ENCODE results near the gene THOC1. TPM values are rescaled to one million over a fixed set of nuclear protein-coding genes. Genes with fewer than 3 reads are reported as not detected.

THOC1 gene, protein sequence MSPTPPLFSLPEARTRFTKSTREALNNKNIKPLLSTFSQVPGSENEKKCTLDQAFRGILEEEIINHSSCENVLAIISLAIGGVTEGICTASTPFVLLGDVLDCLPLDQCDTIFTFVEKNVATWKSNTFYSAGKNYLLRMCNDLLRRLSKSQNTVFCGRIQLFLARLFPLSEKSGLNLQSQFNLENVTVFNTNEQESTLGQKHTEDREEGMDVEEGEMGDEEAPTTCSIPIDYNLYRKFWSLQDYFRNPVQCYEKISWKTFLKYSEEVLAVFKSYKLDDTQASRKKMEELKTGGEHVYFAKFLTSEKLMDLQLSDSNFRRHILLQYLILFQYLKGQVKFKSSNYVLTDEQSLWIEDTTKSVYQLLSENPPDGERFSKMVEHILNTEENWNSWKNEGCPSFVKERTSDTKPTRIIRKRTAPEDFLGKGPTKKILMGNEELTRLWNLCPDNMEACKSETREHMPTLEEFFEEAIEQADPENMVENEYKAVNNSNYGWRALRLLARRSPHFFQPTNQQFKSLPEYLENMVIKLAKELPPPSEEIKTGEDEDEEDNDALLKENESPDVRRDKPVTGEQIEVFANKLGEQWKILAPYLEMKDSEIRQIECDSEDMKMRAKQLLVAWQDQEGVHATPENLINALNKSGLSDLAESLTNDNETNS
- polyA plus RNA-seq (2013, experiment 1 of 2): 48.2 TPM
- polyA plus RNA-seq (2013, experiment 2 of 2): 46.0 TPM

DNA sequence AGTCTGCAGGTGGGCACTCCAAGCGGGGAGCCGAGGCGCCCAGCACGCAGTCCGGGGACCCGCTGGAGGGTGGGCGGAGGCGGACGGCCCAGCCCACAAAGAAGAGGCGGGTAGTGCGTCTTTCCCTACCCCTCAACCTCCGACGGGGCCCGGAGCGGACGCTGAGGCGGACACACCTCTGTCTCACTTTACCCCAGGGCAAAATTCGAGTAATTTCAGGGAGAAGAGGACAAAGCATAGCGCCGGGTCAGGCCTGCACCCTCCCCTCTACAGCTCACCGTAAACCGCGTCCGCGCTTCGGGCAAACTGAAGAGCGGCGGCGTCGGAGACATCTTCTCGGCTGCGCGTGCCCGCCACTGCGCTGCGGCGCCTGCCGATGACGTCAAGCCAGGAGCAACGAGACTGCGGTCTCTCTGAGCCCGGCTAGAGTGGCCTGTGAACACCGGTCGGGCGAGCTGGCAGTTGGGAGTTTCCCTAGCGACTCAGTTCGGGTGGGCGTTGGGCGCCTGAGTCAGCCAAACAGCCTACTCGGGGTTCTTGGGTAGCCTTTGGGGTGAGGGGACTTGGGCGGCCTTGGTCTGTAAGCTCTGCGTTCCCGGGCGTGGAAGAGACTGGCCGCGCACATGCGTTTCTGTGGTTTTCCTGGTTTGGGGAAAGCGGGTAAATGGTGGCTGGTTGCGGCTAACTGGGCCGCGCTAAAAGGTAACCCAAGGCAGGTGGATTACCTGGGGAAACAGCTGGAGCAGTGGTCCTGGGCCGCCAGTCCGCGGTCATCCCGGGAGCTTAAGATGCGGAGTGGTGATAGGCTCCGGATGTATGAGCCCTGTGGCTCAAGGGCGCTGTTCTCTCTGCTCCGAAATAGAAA is at the start of gene THOC1:
THOC1 (minus strand) TSS at position 360 of the 865 bp plus-strand sequence; CDS start at position 332, 28 bp downstream.
- H3K9ac ChIP-seq (ENCODE audit: low read length): peak within 1 kb of the TSS; percentile 95
- H3K56ac ChIP-seq (ENCODE audit: low read length): peak within 1 kb of the TSS; percentile 99
- H3K79me2 ChIP-seq (ENCODE audit: control insufficient read depth, insufficient read depth, low read length): peaks cover 15% of the 10 kb centered on the region
- WGBS (ENCODE audit: extremely low coverage, insufficient coverage, low lambda C conversion rate): no CpG with 5 or more reads among the region's 69 CpGs
- peak within 1 kb of the TSS; percentile 71 for H3K18ac ChIP-seq (ENCODE audit: low read length)
- H2BK15ac ChIP-seq (replicated peaks; ENCODE audit: low read depth): no peak within 1 kb of the TSS
- H4K5ac ChIP-seq (ENCODE audit: low read length): peak within 1 kb of the TSS; percentile 90
- peak within 1 kb of the TSS; percentile 53 for H2AK5ac ChIP-seq (ENCODE audit: low read length)
- peak within 1 kb of the TSS; percentile 46 for H3K4ac ChIP-seq (ENCODE audit: low read depth, low read length)
- no peak within 1 kb of the TSS for H4K8ac ChIP-seq (ENCODE audit: low read depth, low read length)
- no peak within 1 kb of the TSS for H3K23ac ChIP-seq (ENCODE audit: low read length)
- H3K36me3 ChIP-seq (ENCODE audit: control insufficient read depth, insufficient read depth, low read length): peaks cover 2% of the 10 kb centered on the region
- peak within 1 kb of the TSS; percentile 64 for H3K27ac ChIP-seq (ENCODE audit: low read depth, low read length)
- peak within 1 kb of the TSS; percentile 98 for H3K4me3 ChIP-seq (ENCODE audit: low read length)
- peaks cover 5% of the 10 kb centered on the region for H3K4me1 ChIP-seq (ENCODE audit: control insufficient read depth, low read depth, low read length)
- peak within 1 kb of the TSS; percentile 91 for H3K4me2 ChIP-seq (ENCODE audit: low read length)
- H3K27me3 ChIP-seq (ENCODE audit: insufficient read depth, low read length, poor library complexity): no peaks in the 10 kb centered on the region
- H2BK5ac ChIP-seq (ENCODE audit: low read length): peak within 1 kb of the TSS; percentile 31
- H2BK120ac ChIP-seq (ENCODE audit: low read depth, low read length): peak within 1 kb of the TSS; percentile 46
- peaks cover 7% of the 10 kb centered on the region for H3K79me1 ChIP-seq (ENCODE audit: low read length)
- DNase-seq: peak; percentile 96

GRCh38 chr18:317618-318017 is 49.8 kb upstream of the THOC1 start:
- H3K18ac ChIP-seq (ENCODE audit: low read length): no peak overlapping the region
- peak overlapping the region; percentile 65 for H2BK5ac ChIP-seq (ENCODE audit: low read length)
- H3K36me3 ChIP-seq (ENCODE audit: control insufficient read depth, insufficient read depth, low read length): no peaks in the 10 kb centered on the region
- no peak overlapping the region for H3K4me2 ChIP-seq (ENCODE audit: low read length)
- no peak overlapping the region for H3K4me3 ChIP-seq (ENCODE audit: low read length)
- no peak overlapping the region for H3K27ac ChIP-seq (ENCODE audit: low read depth, low read length)
- H3K79me1 ChIP-seq (ENCODE audit: low read length): no peaks in the 10 kb centered on the region
- no peak overlapping the region for H2AK5ac ChIP-seq (ENCODE audit: low read length)
- no CpG with 5 or more reads among the region's 6 CpGs for WGBS (ENCODE audit: extremely low coverage, insufficient coverage, low lambda C conversion rate)
- no peak overlapping the region for H3K4ac ChIP-seq (ENCODE audit: low read depth, low read length)
- H3K23ac ChIP-seq (ENCODE audit: low read length): no peak overlapping the region
- no peak for DNase-seq
- no peak overlapping the region for H4K8ac ChIP-seq (ENCODE audit: low read depth, low read length)
- no peak overlapping the region for H4K5ac ChIP-seq (ENCODE audit: low read length)
- H3K79me2 ChIP-seq (ENCODE audit: control insufficient read depth, insufficient read depth, low read length): no peaks in the 10 kb centered on the region
- no peak overlapping the region for H2BK15ac ChIP-seq (replicated peaks; ENCODE audit: low read depth)
- no peaks in the 10 kb centered on the region for H3K27me3 ChIP-seq (ENCODE audit: insufficient read depth, low read length, poor library complexity)
- no peak overlapping the region for H2BK120ac ChIP-seq (ENCODE audit: low read depth, low read length)
- H3K4me1 ChIP-seq (ENCODE audit: control insufficient read depth, low read depth, low read length): no peaks in the 10 kb centered on the region
- H3K56ac ChIP-seq (ENCODE audit: low read length): no peak overlapping the region
- H3K9ac ChIP-seq (ENCODE audit: low read length): no peak overlapping the region

DNA sequence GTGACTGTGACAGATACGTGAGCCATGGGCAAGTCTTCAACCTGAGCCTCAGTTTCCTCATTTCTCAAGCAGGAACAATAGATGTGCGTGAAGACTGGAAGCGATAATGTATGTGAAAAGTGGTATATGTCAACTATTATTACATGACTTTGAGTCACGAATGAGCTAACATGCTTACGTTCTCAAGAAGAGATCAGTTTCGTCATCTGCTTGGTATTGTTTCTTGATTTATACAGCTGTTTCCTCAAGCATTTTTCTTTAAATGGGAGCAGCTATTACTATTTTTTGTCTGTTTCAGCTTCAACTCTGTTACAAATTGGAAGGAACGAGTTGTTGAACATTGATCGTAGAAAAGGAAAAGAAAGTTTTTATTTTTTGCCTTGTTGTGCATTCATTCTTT is 48.5 kb upstream of the THOC1 start:
- H4K5ac ChIP-seq (ENCODE audit: low read length): no peak overlapping the region
- H3K9ac ChIP-seq (ENCODE audit: low read length): no peak overlapping the region
- no peaks in the 10 kb centered on the region for H3K79me1 ChIP-seq (ENCODE audit: low read length)
- peak overlapping the region; percentile 10 for H3K56ac ChIP-seq (ENCODE audit: low read length)
- H3K4me2 ChIP-seq (ENCODE audit: low read length): no peak overlapping the region
- H3K18ac ChIP-seq (ENCODE audit: low read length): no peak overlapping the region
- H3K23ac ChIP-seq (ENCODE audit: low read length): no peak overlapping the region
- H3K27me3 ChIP-seq (ENCODE audit: insufficient read depth, low read length, poor library complexity): no peaks in the 10 kb centered on the region
- H2BK120ac ChIP-seq (ENCODE audit: low read depth, low read length): no peak overlapping the region
- no peak overlapping the region for H2AK5ac ChIP-seq (ENCODE audit: low read length)
- no peak overlapping the region for H3K27ac ChIP-seq (ENCODE audit: low read depth, low read length)
- no peaks in the 10 kb centered on the region for H3K79me2 ChIP-seq (ENCODE audit: control insufficient read depth, insufficient read depth, low read length)
- no peaks in the 10 kb centered on the region for H3K4me1 ChIP-seq (ENCODE audit: control insufficient read depth, low read depth, low read length)
- no peak overlapping the region for H4K8ac ChIP-seq (ENCODE audit: low read depth, low read length)
- no peak overlapping the region for H3K4me3 ChIP-seq (ENCODE audit: low read length)
- H2BK15ac ChIP-seq (replicated peaks; ENCODE audit: low read depth): no peak overlapping the region
- no peaks in the 10 kb centered on the region for H3K36me3 ChIP-seq (ENCODE audit: control insufficient read depth, insufficient read depth, low read length)
- H3K4ac ChIP-seq (ENCODE audit: low read depth, low read length): no peak overlapping the region
- no peak overlapping the region for H2BK5ac ChIP-seq (ENCODE audit: low read length)
- no peak for DNase-seq
- no CpG with 5 or more reads among the region's 8 CpGs for WGBS (ENCODE audit: extremely low coverage, insufficient coverage, low lambda C conversion rate)

GRCh38 chr18:313931-314330 is 46.1 kb upstream of the THOC1 start:
- no peak overlapping the region for H2BK5ac ChIP-seq (ENCODE audit: low read length)
- H3K36me3 ChIP-seq (ENCODE audit: control insufficient read depth, insufficient read depth, low read length): no peaks in the 10 kb centered on the region
- no peak overlapping the region for H4K5ac ChIP-seq (ENCODE audit: low read length)
- no peak overlapping the region for H3K4me2 ChIP-seq (ENCODE audit: low read length)
- H3K4ac ChIP-seq (ENCODE audit: low read depth, low read length): no peak overlapping the region
- no peaks in the 10 kb centered on the region for H3K79me2 ChIP-seq (ENCODE audit: control insufficient read depth, insufficient read depth, low read length)
- no peak overlapping the region for H3K9ac ChIP-seq (ENCODE audit: low read length)
- H3K27me3 ChIP-seq (ENCODE audit: insufficient read depth, low read length, poor library complexity): no peaks in the 10 kb centered on the region
- H2BK120ac ChIP-seq (ENCODE audit: low read depth, low read length): no peak overlapping the region
- no peaks in the 10 kb centered on the region for H3K79me1 ChIP-seq (ENCODE audit: low read length)
- no peak overlapping the region for H3K23ac ChIP-seq (ENCODE audit: low read length)
- H2BK15ac ChIP-seq (replicated peaks; ENCODE audit: low read depth): no peak overlapping the region
- H4K8ac ChIP-seq (ENCODE audit: low read depth, low read length): no peak overlapping the region
- H3K4me3 ChIP-seq (ENCODE audit: low read length): no peak overlapping the region
- H3K27ac ChIP-seq (ENCODE audit: low read depth, low read length): peak overlapping the region; percentile 87
- DNase-seq: peak; percentile 90
- H3K4me1 ChIP-seq (ENCODE audit: control insufficient read depth, low read depth, low read length): no peaks in the 10 kb centered on the region
- no peak overlapping the region for H3K56ac ChIP-seq (ENCODE audit: low read length)
- no peak overlapping the region for H3K18ac ChIP-seq (ENCODE audit: low read length)
- no peak overlapping the region for H2AK5ac ChIP-seq (ENCODE audit: low read length)

- H3K4me2 ChIP-seq (ENCODE audit: low read length): no peak overlapping the region
- no peak overlapping the region for H3K4me3 ChIP-seq (ENCODE audit: low read length)
- H2BK120ac ChIP-seq (ENCODE audit: low read depth, low read length): peak overlapping the region; percentile 2
- peak overlapping the region; percentile 71 for H3K18ac ChIP-seq (ENCODE audit: low read length)
- H3K9ac ChIP-seq (ENCODE audit: low read length): no peak overlapping the region
- no peaks in the 10 kb centered on the region for H3K27me3 ChIP-seq (ENCODE audit: insufficient read depth, low read length, poor library complexity)
- H2AK5ac ChIP-seq (ENCODE audit: low read length): no peak overlapping the region
- no peaks in the 10 kb centered on the region for H3K79me1 ChIP-seq (ENCODE audit: low read length)
- peak; percentile 57 for DNase-seq
- peak overlapping the region; percentile 47 for H3K56ac ChIP-seq (ENCODE audit: low read length)
- no peaks in the 10 kb centered on the region for H3K36me3 ChIP-seq (ENCODE audit: control insufficient read depth, insufficient read depth, low read length)
- H3K4ac ChIP-seq (ENCODE audit: low read depth, low read length): no peak overlapping the region
- H3K27ac ChIP-seq (ENCODE audit: low read depth, low read length): peak overlapping the region; percentile 17
- H3K23ac ChIP-seq (ENCODE audit: low read length): no peak overlapping the region
- WGBS (ENCODE audit: extremely low coverage, insufficient coverage, low lambda C conversion rate): no CpG with 5 or more reads among the region's 4 CpGs
- H4K8ac ChIP-seq (ENCODE audit: low read depth, low read length): no peak overlapping the region
- H4K5ac ChIP-seq (ENCODE audit: low read length): no peak overlapping the region
- H2BK15ac ChIP-seq (replicated peaks; ENCODE audit: low read depth): no peak overlapping the region
- peak overlapping the region; percentile 51 for H2BK5ac ChIP-seq (ENCODE audit: low read length)
- H3K4me1 ChIP-seq (ENCODE audit: control insufficient read depth, low read depth, low read length): peaks cover 1% of the 10 kb centered on the region
- no peaks in the 10 kb centered on the region for H3K79me2 ChIP-seq (ENCODE audit: control insufficient read depth, insufficient read depth, low read length)
Observed at GRCh38 chr18:312415-312814, 44.6 kb upstream of the THOC1 start.

Data from mesendoderm (in vitro differentiated cells).